Keratinocyte (primary cell): Measurements from ENCODE around the gene ZMYND8. TPM values are rescaled to one million over a fixed set of nuclear protein-coding genes. Genes with fewer than 3 reads are reported as not detected.
"Not testable (repeated sequence)": the region's sequence is repeated elsewhere in the genome, so short reads cannot be mapped to it uniquely, and the experiment has no call there.

Experiments
- DNase-seq: peaks from one replicate; pipeline ENCODE4 v3.0.0-alpha.2; 2011; ENCODE audit warnings: low read depth, missing footprints, low spot score
- FAIRE-seq: peaks from 2 replicates; lab custom pipeline; 2011; peaks lifted over from hg19 to GRCh38; lab: Jason Lieb, UNC
- H2AFZ ChIP-seq: 2 replicates; pipeline ENCODE4 v1.6.0; 2012; ENCODE audit warnings: low read length, control low read depth, inconsistent platforms; ENCODE audit not compliant: control insufficient read depth
- H3K27ac ChIP-seq: 2 replicates; pipeline ENCODE4 v1.5.1; 2011; ENCODE audit warnings: low read length; ENCODE audit not compliant: control insufficient read depth, insufficient read depth
- H3K27me3 ChIP-seq: 3 replicates; pipeline ENCODE4 v1.6.0; 2011; ENCODE audit warnings: low read length; ENCODE audit not compliant: control insufficient read depth, insufficient read depth; ENCODE audit errors: extremely low read depth
- H3K36me3 ChIP-seq, 2 experiments: 2 replicates in 1 of 2; 3 replicates in 1 of 2; pipeline ENCODE4 v1.5.1; 2011; ENCODE audit warnings: low read length in 2 of 2, mild to moderate bottlenecking in 1 of 2; ENCODE audit not compliant: control insufficient read depth in 2 of 2, insufficient read depth in 2 of 2; ENCODE audit errors: extremely low read depth in 1 of 2
- H3K4me1 ChIP-seq: 3 replicates; pipeline ENCODE4 v1.5.1; 2011; ENCODE audit warnings: low read length; ENCODE audit not compliant: control insufficient read depth, insufficient read depth; ENCODE audit errors: extremely low read depth
- H3K4me2 ChIP-seq: 3 replicates; pipeline ENCODE4 v1.6.0; 2011; ENCODE audit warnings: low read depth, low read length; ENCODE audit not compliant: control insufficient read depth, insufficient read depth; ENCODE audit errors: extremely low read depth
- H3K4me3 ChIP-seq, 3 experiments: fragments of 200-600 bp in 1 of 3; sonication (generic) in 1 of 3; 2 replicates in 2 of 3; 3 replicates in 1 of 3; pipeline ENCODE4 v1.5.1; 2011 to 2016; ENCODE audit warnings: low read length in 3 of 3, mild to moderate bottlenecking in 3 of 3, control low read depth in 2 of 3, inconsistent platforms in 1 of 3, low read depth in 1 of 3, mixed read lengths in 1 of 3, mixed run types in 1 of 3, moderate library complexity in 1 of 3; ENCODE audit not compliant: control insufficient read depth in 2 of 3, insufficient read depth in 2 of 3; ENCODE audit errors: extremely low read depth in 1 of 3
- H3K79me2 ChIP-seq: 2 replicates; pipeline ENCODE4 v1.6.0; 2012; ENCODE audit warnings: low read length; ENCODE audit not compliant: control insufficient read depth, insufficient read depth
- H3K9ac ChIP-seq: 3 replicates; pipeline ENCODE4 v1.6.0; 2011; ENCODE audit warnings: low read length; ENCODE audit not compliant: control insufficient read depth, insufficient read depth; ENCODE audit errors: extremely low read depth
- H3K9me1 ChIP-seq: 3 replicates; pipeline ENCODE4 v1.6.0; 2011; ENCODE audit warnings: low read length; ENCODE audit not compliant: control insufficient read depth, insufficient read depth; ENCODE audit errors: extremely low read depth
- H3K9me3 ChIP-seq: 2 replicates; pipeline ENCODE4 v1.5.1; 2012; ENCODE audit warnings: low read depth, low read length; ENCODE audit not compliant: control insufficient read depth
- H4K20me1 ChIP-seq: 3 replicates; pipeline ENCODE4 v1.6.0; 2011; ENCODE audit warnings: low read length; ENCODE audit not compliant: control insufficient read depth, insufficient read depth; ENCODE audit errors: extremely low read depth
- EZH2 ChIP-seq: IDR thresholded peaks from one replicate; pipeline ENCODE4 v1.6.1; 2012; ENCODE audit warnings: inconsistent platforms, mild to moderate bottlenecking, low read length, moderate library complexity
- dilution Hi-C: fragments of 300-500 bp; cut with MboI; formaldehyde crosslinking; loops from one replicate; pipeline ENCODE4 v1.7.0; 2020; ENCODE audit warnings: low sequenced_read_pairs; ENCODE audit not compliant: extremely low pct_ligation_motif_present
- polyA plus RNA-seq, 5 experiments: library from polyadenylated mRNA; depleted of rRNA in 3 of 5; stranded (reverse) in 3 of 5; stranded (forward) in 1 of 5; unstranded in 1 of 5; fragments of >200 nt; gene quantifications; 1 replicate in 1 of 5; 2 replicates in 3 of 5; 3 replicates in 1 of 5; pipeline versions ENCODE4 v1.2.1 to v1.2.3, GENCODE V29; 2011 to 2012; ENCODE audit warnings: missing spikeins in 2 of 5, low read depth in 1 of 5, low replicate concordance in 1 of 5
- TF ChIP-seq, protein P1 (sequence below), 3 experiments: IDR thresholded peaks in 1 of 3; conservative IDR thresholded peaks in 1 of 3; optimal IDR thresholded peaks in 1 of 3; 2 replicates in 2 of 3; 3 replicates in 1 of 3; pipeline versions ENCODE3 to v1.5.1; 2011; ENCODE audit warnings: low read length in 3 of 3, mild to moderate bottlenecking in 3 of 3, moderate library complexity in 2 of 3, control low read depth in 1 of 3, inconsistent platforms in 1 of 3; ENCODE audit not compliant: insufficient read depth in 2 of 3; ENCODE audit errors: extremely low read depth in 1 of 3

ZMYND8 gene
- polyA plus RNA-seq, 1 donor (not counting 4 experiments of a cell fraction or from before 2014, with no cell fraction given) = 39.8 TPM

DNA sequence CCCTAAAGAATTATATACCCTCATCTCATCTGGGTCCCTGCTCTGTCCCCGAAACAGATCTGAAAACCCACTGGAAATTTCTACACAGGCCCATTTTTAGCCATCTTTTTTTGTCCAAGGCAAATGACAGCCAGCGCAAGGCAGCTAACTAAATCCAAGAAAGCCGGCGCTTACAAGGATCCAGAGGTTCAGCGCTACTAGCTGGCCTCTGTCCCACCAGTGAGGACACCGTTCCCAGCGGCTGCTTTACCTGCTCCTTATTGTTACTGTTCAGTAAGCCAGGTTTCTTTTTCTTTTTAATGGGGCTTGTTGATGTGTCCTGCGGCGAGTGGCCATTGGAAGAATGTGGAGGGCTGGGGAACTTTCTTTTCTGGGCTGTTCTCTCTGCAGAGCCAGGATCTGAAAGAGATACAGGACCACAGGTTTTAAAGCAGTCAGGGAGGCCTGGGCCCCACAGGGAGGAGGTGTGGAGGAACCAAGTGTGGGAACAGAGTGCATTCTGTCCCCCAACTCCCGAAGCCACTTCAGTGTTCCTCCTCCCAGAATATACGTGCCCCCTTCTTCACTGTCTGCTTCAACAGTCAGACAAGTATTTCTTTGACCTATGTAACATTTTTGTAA lies 46.6 kb downstream of the ZMYND8 start:
- no peak for TF ChIP-seq EZH2
- TF ChIP-seq, protein P1, sequence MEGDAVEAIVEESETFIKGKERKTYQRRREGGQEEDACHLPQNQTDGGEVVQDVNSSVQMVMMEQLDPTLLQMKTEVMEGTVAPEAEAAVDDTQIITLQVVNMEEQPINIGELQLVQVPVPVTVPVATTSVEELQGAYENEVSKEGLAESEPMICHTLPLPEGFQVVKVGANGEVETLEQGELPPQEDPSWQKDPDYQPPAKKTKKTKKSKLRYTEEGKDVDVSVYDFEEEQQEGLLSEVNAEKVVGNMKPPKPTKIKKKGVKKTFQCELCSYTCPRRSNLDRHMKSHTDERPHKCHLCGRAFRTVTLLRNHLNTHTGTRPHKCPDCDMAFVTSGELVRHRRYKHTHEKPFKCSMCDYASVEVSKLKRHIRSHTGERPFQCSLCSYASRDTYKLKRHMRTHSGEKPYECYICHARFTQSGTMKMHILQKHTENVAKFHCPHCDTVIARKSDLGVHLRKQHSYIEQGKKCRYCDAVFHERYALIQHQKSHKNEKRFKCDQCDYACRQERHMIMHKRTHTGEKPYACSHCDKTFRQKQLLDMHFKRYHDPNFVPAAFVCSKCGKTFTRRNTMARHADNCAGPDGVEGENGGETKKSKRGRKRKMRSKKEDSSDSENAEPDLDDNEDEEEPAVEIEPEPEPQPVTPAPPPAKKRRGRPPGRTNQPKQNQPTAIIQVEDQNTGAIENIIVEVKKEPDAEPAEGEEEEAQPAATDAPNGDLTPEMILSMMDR (optimal IDR thresholded peaks at IDR 0.05 in 1 of 3, IDR thresholded peaks at IDR 0.05 in 1 of 3, conservative IDR thresholded peaks at IDR 0.05 in 1 of 3; ENCODE audit: extremely low read depth in 1 of 3, insufficient read depth in 2 of 3, low read length in 3 of 3) = no peak
- Histone ChIP-seq H3K9me1 (no peaks in the 10 kb centered on the region), H3K79me2 (peaks cover 88% of the 10 kb centered on the region), H3K4me2 (no peak overlapping the region), H3K4me3 (no peak overlapping the region), H3K27ac (no peak overlapping the region), H2AFZ (no peak overlapping the region), H3K36me3 (peaks cover 33 to 42% of the 10 kb centered on the region in 2 experiments), H3K27me3 (no peaks in the 10 kb centered on the region), H3K4me1 (peaks cover 15% of the 10 kb centered on the region), H3K9me3 (no peaks in the 10 kb centered on the region), H4K20me1 (no peaks in the 10 kb centered on the region), H3K9ac (no peak overlapping the region)
- dilution Hi-C loops = no loop called here
- FAIRE-seq (no peak), DNase-seq (no peak)

DNA sequence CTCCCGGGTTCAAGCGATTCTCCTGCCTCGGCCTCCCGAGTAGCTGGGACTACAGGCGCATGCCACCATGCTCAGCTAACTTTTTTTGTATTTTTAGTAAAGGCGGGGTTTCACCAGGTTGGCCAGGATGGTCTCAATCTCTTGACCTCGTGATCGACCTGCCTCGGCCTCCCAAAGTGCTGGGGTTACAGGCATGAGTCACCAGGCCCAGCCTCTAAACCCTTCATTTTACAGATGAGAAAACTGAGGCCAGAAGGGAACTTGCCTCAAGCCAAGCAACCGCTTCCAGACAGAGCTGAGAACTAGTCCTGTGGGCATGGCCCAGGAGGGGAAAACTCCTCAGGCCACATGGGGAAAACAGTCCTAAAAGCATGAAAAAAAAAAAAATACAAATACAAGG lies 47.1 kb downstream of the ZMYND8 start:
- no peak overlapping the region for H3K4me3 ChIP-seq
- no peak overlapping the region for H3K4me2 ChIP-seq
- H2AFZ ChIP-seq = no peak overlapping the region
- H3K9me3 ChIP-seq = no peaks in the 10 kb centered on the region
- FAIRE-seq = no peak
- no peak for TF ChIP-seq EZH2
- TF ChIP-seq, protein P1 (optimal IDR thresholded peaks at IDR 0.05 in 1 of 3, IDR thresholded peaks at IDR 0.05 in 1 of 3, conservative IDR thresholded peaks at IDR 0.05 in 1 of 3; ENCODE audit: extremely low read depth in 1 of 3, insufficient read depth in 2 of 3, low read length in 3 of 3) = no peak
- H3K27me3 ChIP-seq = no peaks in the 10 kb centered on the region
- peaks cover 37 to 48% of the 10 kb centered on the region in 2 experiments for H3K36me3 ChIP-seq
- dilution Hi-C loops = no loop called here
- peaks cover 88% of the 10 kb centered on the region for H3K79me2 ChIP-seq
- H3K4me1 ChIP-seq = peaks cover 15% of the 10 kb centered on the region
- H3K9me1 ChIP-seq = no peaks in the 10 kb centered on the region
- DNase-seq = no peak
- H3K27ac ChIP-seq = no peak overlapping the region
- no peaks in the 10 kb centered on the region for H4K20me1 ChIP-seq
- no peak overlapping the region for H3K9ac ChIP-seq

DNA sequence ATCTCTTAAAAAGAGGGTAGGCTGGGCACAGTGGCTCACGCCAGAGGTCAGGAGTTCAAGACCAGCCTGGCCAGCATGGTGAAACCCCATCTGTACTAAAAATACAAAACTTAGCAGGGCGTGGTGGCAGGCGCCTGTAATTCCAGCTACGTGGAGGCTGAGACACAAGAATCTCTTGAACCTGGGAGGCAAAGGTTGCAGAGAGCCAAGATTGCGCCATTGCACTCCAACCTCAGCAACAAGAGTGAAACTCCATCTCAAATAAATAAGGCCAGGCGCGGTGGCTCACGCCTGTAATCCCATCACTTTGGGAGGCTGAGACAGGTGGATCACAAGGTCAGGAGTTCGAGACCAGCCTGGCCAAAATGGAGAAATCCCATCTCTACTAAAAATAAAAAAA lies 48.9 kb downstream of the ZMYND8 start:
- DNase-seq, H2AFZ ChIP-seq, H3K4me2 ChIP-seq, H3K9me1 ChIP-seq, H3K27ac ChIP-seq, dilution Hi-C loops, H3K9ac ChIP-seq, H4K20me1 ChIP-seq, H3K4me3 ChIP-seq, FAIRE-seq, H3K9me3 ChIP-seq, H3K27me3 ChIP-seq: not testable (repeated sequence)
- Histone ChIP-seq H3K79me2 (peaks cover 91% of the 10 kb centered on the region), H3K36me3 (peaks cover 45 to 55% of the 10 kb centered on the region in 2 experiments), H3K4me1 (peaks cover 18% of the 10 kb centered on the region)
